ENCODE data around the gene LASP1.
"Not testable (repeated sequence)": the region's sequence is repeated elsewhere in the genome, so short reads cannot be mapped to it uniquely, and the experiment has no call there.

Gene LASP1

DNA sequence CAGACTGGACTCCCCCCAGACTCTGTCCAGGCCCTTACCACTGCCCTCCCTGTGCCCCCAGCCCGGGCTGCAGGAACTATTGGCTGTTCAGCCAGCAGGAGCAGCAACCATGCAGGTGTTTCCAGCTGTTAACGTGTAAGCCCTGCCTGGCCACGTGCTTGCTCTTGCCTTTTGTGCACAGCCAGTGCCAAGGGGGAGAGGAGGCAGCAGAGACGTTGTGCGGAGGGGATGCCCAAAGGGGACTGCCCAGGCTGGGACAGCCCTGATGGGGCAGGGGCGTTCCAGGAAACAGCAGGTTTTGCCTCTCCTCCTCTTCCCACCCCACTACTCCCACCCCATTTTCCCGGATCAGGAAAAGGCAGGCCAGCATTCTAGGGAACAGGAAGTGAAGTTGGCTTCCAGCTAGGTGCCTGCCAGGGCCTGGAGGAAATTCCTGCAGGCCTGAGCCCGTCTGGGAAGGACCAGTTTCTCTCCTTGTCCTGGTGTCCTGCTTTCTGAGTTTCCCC, 38.9 kb downstream of the LASP1 start:
- no peak for DNase-seq (ENCODE audit: low read depth)

DNA sequence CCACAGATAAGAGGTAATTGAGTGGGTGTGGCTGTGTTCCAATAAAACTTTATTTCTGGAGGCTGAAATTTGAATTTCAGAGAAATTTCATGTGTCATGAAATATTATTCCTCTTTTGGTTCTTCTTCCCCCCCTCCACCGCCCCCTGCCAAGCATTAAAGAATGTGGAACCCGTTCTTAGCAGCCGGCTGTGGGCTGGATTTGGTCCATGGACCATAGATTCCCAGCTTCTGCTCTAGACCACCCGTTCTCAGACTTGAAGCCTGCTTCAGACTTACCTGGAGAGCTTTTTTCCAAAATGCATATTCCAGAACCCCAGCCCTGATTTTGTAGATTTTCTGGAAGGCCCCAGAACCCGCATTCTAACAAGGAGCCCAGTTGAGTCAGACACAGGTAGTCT, 40.5 kb downstream of the LASP1 start:
- DNase-seq (ENCODE audit: low read depth) = no peak

DNA sequence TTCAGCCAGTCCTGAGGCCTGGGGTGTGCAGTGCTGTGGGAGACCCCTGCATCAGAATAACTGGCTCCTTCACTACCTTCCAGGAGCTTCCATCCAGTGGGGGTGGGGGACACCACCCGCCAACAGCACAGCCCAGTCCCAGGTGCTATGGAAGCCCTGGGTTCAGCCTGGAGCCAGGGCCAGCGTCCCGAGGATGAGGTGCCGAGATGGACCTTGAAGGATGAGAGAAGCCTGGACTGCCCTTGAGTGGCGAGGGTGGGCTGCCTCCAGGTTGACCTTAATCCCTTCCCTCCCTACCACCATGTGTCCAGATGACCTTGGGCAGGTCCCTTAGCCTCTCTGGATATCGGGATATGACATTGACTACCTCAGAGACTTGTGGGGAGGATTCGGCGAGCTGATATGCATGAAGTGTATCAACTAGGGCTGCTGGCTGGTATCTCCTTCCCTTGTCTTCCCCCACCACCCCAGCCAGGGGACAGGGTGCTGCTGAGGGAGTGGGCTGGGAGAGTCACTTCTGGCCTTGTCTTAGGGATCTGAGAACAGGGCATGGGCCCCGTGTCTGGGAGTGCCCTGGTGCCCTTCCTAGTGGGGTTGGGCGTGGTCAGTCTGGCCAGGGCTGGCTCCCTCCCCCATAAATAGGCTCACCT, 41.3 kb downstream of the LASP1 start:
- no peak for DNase-seq (ENCODE audit: low read depth)

DNA sequence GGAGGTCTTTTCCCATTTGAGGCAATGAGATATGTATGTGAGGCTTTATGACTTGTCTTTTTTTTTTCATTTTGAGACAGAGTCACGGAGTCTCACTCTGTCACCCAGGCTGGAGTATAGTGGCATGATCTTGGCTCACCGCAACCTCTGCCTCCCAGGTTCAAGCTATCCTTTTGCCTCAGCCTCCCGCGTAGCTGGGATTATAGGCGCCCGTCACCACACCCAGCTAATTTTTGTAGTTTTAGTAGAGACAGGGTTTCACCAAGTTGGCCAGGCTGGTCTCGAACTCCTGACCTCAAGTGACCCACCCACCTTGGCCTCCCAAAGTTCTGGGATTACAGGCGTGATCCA, 41.8 kb downstream of the LASP1 start:
- DNase-seq (ENCODE audit: low read depth) = not testable (repeated sequence)

DNA sequence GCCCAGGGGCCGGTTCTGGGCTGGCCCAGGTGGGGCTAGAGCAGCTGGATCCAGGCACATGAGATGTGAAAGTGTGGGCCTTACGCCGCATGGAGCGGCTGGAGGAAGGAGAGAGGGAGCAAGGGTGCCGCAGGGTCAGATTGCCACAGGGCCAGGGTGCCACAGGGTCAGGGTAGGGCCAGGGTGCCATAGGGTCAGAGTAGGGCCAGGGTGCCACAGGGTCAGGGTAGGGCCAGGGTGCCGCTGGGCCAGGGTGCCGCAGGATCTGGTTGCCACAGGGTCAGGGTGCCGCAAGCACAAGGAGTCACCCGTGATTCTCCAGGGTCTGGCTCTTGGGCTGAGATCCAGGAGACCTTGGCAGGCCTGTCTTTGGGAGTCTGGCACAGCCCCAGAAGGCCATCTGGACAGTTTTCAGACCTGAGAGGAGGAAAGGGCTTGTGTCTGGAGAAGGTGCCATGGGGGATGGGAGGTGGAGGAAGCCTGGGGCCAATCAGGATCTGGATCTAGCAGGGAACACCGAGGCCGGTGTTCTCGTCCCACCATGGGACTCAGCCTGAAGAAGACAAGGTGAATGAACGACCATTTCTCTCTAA, 42.5 kb downstream of the LASP1 start:
- peak; percentile 30 for DNase-seq (ENCODE audit: low read depth)

DNA sequence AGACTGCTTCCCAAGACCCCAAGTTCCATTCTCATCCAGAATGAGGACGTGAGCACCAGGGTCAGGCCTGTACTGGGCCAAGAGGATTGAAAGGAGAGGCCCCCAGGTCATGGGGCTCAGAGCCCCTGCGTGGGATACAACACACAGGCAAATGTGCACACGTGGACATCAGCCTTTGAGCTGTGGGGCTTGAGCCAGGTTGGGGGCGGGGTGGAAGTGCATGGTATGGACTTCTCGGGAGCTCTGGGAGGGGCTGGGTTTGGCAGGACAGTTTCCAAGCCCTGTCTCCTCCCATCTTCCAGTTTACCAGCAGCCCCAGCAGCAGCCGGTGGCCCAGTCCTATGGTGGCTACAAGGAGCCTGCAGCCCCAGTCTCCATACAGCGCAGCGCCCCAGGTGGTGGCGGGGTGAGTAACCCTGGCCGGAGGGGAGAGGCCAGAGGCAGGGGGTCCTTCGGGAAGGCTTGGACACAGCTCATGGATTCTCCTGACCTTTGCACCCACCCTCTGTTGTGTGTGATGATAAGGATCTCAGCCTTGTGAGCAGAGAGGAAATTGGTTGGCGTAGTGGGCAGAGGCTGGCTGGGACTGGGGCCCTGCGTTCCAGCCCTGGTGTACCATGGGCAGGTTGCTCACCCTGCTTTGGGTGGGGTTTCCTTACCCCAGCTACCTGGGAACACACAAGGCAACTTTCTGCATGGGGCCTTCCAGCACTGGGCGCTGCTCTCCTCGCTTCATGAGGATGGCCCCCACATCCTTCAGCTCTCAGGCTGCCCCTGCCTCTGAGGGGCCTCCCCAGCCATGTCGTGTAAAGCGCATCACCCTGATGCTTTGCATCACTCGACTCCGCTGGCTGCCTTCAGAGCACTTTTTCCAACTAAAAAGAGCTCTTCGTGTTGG, 45.1 kb downstream of the LASP1 start:
- no peak for DNase-seq (ENCODE audit: low read depth)

DNA sequence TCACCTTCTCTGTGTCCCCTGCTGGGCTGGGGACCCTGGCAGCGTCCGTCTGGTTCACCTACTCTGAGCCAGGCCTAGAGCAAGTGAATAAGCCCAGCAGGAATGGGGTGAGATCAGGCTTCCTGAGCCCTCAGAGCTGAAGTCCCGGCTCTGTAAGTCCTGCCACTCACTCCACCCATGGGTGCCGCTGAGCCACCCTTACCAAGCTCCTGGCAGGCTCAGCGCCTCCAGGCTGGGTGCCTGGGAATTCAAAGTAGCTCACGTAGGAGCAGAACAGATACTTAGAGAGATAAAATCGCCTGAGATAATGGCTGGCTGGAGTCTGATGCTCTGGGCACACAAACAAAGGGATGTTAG, 45.8 kb downstream of the LASP1 start:
- no peak for DNase-seq (ENCODE audit: low read depth)

DNA sequence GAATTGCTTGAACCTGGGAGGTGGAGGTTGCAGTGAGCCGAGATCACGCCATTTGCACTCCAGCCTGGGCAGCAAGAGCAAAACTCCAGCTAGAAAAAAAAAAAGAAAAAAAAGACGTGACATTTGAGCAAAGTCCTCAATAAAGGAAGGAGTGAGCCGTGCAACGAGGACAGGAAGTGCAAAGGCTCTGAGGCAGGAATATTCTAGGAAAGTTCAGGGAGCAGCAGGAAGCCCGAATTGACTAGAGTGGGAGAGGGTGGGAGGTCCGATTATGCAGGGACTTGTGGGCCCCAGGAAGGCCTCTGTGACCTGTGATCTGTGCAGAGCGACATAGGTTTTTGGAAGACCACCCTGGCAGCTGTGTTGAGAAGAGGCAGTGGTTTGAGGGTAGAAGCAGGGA, 46.9 kb downstream of the LASP1 start:
- DNase-seq (ENCODE audit: low read depth) = no peak

DNA sequence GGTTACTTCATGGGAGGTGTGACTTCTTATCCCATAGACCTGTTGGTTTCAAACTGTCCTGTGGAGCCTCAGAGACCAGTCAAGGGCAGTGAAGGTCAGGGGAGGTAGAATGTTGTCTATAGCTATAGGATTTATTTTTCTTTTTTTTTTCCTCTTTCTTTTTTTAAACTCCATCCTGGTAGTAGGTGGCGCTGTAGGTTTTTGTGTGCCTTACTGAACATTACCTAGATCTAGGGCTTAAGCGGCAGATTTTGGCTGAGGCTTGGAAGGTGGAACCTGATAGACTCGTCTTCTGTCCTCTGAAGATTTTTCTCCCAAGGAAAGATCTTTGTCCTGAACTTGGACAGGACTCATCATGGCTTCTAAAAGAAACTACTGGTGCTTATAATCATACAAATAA, 47.4 kb downstream of the LASP1 start:
- no peak for DNase-seq (ENCODE audit: low read depth)

DNA sequence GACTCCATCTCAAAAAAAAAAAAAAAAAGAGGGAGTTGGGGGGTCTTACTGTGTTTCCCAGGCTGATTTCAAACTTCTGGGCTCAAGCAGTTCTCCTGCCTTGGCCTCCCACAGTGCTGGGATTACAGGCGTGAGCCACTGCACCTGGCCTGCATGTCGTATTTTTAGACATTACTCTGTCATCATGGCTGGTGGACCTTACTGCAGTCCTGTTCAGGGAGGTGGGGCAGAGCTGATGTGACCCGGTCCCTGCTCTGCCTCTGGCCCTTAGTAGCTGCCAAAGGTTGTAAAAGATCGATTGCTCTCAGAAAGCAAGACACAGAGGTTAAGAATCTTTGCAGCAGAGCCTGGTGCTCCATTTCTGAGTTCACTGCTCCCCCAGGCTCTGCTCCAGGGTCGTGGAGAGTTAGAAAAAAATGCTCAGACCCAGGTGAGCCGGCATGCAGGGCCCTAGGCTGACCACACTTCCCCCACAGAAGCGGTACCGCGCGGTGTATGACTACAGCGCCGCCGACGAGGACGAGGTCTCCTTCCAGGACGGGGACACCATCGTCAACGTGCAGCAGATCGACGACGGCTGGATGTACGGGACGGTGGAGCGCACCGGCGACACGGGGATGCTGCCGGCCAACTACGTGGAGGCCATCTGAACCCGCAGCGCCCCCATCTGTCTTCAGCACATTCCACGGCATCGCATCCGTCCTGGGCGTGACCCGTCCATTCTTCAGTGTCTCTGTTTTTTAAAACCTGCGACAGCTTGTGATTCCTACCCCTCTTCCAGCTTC, 48.5 kb downstream of the LASP1 start:
- DNase-seq (ENCODE audit: low read depth) = no peak

DNA sequence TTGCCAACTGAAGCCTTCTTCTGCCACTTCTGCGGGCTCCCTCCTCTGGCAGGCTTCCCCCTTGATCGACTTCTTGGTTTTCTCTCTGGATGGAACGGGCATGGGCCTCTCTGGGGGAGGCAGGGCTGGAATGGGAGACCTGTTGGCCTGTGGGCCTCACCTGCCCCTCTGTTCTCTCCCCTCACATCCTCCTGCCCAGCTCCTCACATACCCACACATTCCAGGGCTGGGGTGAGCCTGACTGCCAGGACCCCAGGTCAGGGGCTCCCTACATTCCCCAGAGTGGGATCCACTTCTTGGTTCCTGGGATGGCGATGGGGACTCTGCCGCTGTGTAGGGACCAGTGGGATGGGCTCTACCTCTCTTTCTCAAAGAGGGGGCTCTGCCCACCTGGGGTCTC, 49.1 kb downstream of the LASP1 start:
- DNase-seq (ENCODE audit: low read depth) = no peak

DNA sequence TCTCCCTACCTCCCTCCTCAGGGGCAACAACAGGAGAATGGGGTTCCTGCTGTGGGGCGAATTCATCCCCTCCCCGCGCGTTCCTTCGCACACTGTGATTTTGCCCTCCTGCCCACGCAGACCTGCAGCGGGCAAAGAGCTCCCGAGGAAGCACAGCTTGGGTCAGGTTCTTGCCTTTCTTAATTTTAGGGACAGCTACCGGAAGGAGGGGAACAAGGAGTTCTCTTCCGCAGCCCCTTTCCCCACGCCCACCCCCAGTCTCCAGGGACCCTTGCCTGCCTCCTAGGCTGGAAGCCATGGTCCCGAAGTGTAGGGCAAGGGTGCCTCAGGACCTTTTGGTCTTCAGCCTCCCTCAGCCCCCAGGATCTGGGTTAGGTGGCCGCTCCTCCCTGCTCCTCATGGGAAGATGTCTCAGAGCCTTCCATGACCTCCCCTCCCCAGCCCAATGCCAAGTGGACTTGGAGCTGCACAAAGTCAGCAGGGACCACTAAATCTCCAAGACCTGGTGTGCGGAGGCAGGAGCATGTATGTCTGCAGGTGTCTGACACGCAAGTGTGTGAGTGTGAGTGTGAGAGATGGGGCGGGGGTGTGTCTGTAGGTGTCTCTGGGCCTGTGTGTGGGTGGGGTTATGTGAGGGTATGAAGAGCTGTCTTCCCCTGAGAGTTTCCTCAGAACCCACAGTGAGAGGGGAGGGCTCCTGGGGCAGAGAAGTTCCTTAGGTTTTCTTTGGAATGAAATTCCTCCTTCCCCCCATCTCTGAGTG, 49.6 kb downstream of the LASP1 start:
- DNase-seq (ENCODE audit: low read depth) = no peak

DNA sequence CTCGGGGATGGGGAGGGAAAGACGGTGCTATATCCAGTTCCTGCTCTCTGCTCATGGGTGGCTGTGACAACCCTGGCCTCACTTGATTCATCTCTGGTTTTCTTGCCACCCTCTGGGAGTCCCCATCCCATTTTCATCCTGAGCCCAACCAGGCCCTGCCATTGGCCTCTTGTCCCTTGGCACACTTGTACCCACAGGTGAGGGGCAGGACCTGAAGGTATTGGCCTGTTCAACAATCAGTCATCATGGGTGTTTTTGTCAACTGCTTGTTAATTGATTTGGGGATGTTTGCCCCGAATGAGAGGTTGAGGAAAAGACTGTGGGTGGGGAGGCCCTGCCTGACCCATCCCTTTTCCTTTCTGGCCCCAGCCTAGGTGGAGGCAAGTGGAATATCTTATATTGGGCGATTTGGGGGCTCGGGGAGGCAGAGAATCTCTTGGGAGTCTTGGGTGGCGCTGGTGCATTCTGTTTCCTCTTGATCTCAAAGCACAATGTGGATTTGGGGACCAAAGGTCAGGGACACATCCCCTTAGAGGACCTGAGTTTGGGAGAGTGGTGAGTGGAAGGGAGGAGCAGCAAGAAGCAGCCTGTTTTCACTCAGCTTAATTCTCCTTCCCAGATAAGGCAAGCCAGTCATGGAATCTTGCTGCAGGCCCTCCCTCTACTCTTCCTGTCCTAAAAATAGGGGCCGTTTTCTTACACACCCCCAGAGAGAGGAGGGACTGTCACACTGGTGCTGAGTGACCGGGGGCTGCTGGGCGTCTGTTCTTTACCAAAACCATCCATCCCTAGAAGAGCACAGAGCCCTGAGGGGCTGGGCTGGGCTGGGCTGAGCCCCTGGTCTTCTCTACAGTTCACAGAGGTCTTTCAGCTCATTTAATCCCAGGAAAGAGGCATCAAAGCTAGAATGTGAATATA, 50.8 kb downstream of the LASP1 start:
- no peak for DNase-seq (ENCODE audit: low read depth)

DNA sequence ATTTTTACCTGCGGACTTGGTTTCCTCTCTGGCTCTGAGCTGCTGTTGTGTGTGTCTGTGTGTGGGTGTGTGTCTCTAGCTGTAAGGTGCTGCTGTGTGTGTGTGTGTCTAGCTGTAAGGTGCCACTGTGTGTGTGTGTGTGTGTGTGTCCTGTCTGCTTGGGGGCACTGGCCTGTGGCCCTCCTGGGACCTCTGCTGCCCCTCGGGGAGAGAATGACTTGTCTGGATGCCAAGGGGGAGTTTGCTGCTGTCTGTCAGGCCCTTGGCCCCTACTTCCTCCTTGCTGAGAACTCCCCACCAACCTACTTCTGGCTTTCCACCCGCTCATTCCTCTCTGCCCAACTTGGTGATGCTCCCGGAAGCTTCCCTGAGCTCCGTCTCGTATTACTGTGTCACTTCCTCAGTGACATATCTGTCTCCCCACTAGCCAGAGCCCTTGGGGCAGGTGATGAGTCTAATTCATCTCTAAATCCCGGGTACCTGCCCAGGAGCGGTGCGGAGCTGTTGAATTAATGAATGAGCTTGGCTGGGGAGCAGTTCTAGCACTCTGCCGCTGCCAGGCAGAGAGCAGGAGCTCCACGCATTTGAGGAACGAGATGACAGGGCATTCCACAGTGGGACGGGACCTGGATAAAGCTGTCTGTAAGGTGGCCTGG, 52.0 kb downstream of the LASP1 start:
- DNase-seq (ENCODE audit: low read depth) = no peak

DNA sequence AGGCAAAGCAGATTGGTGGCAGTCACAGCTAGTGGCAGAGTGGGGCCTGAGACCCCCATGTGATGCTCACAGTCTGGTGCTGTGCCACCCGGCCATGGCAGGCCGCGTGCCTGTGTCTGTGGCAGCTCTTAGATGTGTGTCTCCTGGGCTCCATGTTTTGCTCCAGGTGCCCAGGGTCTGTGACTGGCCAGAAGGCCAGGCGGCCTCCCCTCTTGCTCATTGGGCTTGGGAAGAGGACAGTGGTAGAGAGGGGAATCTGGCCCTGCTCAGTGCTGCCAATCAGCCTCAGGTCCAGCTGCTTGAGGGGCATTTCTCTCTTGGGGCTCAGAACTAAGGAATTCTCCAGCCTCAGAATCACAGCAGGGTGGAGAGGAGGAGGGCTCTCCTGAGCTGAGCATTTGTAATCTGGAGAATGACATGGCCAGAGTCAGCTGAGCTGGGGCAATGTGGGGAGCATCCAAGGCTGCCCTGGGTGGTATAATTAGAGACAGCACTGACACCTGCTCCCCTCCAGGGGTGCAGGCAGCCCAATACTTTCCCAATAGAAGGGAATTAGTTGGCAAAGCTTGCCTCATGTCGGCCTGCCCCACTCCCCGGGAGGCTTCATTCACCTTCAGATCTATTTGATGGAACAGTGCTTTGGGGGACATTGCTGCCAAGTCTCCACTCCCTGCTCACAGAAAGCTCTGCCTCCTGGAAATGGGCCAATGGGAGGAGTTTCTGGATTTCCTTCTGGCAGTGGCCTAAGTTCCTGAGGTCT, 52.9 kb downstream of the LASP1 start:
- peak; percentile 65 for DNase-seq (ENCODE audit: low read depth)

DNA sequence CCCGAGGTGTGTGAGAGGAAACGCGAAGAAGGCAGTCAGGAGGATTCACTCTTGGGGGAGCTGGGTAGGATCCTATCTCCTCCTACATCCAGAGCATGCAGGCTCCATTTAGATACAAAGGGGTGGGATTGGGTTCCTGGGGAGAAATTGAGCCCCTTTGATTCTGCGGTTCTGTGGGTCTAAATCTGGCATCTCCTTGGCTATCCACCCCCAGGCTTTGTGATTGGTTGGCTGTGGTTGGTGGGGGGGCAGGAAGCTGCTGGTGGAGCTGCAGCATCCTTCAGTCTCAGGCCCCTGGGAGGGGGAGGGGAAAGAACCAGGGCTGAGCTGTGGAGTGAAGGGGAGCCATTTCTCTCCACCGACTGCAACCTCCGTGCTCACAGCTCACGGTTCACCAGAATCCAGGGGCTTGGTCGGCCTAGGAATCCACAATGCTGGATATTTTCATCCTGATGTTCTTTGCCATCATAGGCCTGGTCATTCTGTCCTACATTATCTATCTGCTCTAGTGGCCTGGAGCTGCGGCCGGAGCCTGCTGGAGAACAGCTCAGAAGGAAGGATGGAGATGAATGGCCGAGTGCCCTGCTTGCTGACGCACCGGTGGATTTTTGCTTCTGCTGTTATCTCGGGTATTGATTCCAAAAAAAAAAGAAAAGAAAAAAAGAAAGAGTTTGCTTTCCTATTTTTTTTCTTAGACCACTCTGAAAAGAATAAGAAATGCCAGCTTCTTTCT, 55.6 kb downstream of the LASP1 start, which contains the start of gene LASP1NB:
LASP1NB (plus strand) TSS at position 352 of the 733 bp plus-strand sequence.
- peak; percentile 28 for DNase-seq (ENCODE audit: low read depth)

DNA sequence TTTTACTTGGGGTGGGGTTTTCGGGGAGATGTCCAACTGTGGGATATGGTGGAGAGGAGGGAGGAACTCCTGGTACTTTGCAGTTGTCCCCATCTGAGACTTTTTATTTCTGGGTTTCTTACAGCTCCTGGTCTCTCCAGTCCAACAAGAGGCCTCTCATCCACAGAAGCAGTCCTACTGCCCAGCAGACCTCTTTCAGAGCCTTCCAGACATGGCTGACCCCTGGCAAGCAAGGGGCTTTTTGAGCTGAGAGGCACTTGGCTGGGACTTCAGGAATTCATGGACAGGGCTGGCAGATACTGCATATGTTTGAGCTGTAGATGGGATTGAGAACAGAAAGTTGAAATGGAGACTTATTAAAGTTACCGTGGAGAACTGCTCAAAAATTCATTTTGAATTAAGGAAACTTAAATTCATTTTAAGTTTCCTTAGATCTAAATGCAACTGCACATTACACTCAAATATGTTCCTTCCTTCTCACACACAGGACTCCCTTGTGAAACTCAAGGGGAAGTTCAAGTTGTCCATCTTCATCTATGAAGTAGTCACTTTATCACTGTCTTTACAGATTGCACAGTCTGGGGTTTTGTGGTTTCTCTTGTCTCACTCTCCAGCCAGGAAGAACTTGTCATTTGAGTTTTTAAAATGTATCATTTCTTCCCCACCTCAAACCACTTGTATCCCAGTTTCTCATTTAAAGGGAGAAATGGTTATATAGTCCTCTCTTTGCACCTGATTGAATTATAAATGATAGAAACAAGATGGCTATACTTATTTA, 56.6 kb downstream of the LASP1 start:
- DNase-seq (ENCODE audit: low read depth) = peak; percentile 60

DNA sequence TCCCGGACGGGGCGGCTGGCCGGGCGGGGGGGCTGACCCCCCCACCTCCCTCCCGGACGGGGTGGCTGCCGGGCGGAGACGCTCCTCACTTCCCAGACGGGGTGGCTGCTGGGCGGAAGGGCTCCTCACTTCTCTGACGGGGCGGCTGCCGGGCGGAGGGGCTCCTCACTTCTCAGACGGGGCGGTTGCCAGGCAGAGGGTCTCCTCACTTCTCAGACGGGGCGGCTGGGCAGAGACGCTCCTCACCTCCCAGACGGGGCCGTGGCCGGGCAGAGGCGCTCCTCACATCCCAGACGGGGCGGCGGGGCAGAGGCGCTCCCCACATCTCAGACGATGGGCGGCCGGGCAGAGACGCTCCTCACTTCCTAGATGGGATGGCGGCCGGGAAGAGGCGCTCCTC, 60.9 kb downstream of the LASP1 start:
- not testable (repeated sequence) for DNase-seq (ENCODE audit: low read depth)
